ENCODE data around the gene LGR4. TPM values are rescaled to one million over a fixed set of nuclear protein-coding genes. Genes with fewer than 3 reads are reported as not detected.

LGR4 gene
- total and polyA plus RNA-seq, 2 donors (not counting 1 experiment from before 2014, with no cell fraction given) = 0.92 to 3.3 TPM

- no peaks in the 10 kb centered on the region for H3K4me1 ChIP-seq (ENCODE audit: control insufficient read depth in 2 of 2, insufficient read depth in 2 of 2, low read length in 2 of 2)
- no peak overlapping the region for H3K4me2 ChIP-seq (replicated peaks; ENCODE audit: low read depth, low read length, poor library complexity, severe bottlenecking)
- no peak overlapping the region for H3K27ac Mint-ChIP-seq
- DNase-seq (no peak), ATAC-seq (ENCODE audit: low read depth) (no peak)
- no peak overlapping the region for H2AFZ ChIP-seq (ENCODE audit: insufficient read depth, low read depth, low read length, poor library complexity, severe bottlenecking)
- H3K27ac ChIP-seq (ENCODE audit: low read length in 2 of 2) = no peak overlapping the region
- no peaks in the 10 kb centered on the region for H3K27me3 ChIP-seq (replicated peaks in 1 of 4; ENCODE audit: control extremely low read depth in 1 of 4, control insufficient read depth in 3 of 4, insufficient read depth in 4 of 4, low read length in 3 of 4)
- no peaks in the 10 kb centered on the region for H3K9me3 ChIP-seq (ENCODE audit: control extremely low read depth in 1 of 3, control insufficient read depth in 2 of 3, insufficient read depth in 1 of 3, low read length in 2 of 3)
- TF ChIP-seq EZH2 (IDR thresholded peaks at IDR 0.05; ENCODE audit: borderline replicate concordance, insufficient read depth, low read depth, low read length, poor library complexity, severe bottlenecking) (no peak), CTCF (IDR thresholded peaks at IDR 0.05) (no peak)
- intact Hi-C loops (cut with micrococcal nuclease) = no loop called here
- H3K36me3 ChIP-seq (replicated peaks in 1 of 2; ENCODE audit: control extremely low read depth in 1 of 2, control insufficient read depth in 1 of 2, extremely low read depth in 1 of 2, insufficient read depth in 2 of 2, low read length in 1 of 2) = no peaks in the 10 kb centered on the region
- H4K20me1 ChIP-seq (ENCODE audit: control insufficient read depth, insufficient read depth, low read length, poor library complexity, severe bottlenecking) = no peaks in the 10 kb centered on the region
- H3K27me3 Mint-ChIP-seq = no peaks in the 10 kb centered on the region
- H3K4me1 Mint-ChIP-seq = no peaks in the 10 kb centered on the region
- ChIA-PET POLR2A (no interaction called here), CTCF (no interaction called here)
- no peak overlapping the region for H3K4me3 Mint-ChIP-seq
- H3K9ac ChIP-seq (ENCODE audit: low read length) = no peak overlapping the region
- no peaks in the 10 kb centered on the region for H3K9me3 Mint-ChIP-seq (ENCODE audit: insufficient read depth)
- H3K4me3 ChIP-seq (ENCODE audit: control extremely low read depth in 1 of 5, extremely low read depth in 1 of 5, insufficient read depth in 1 of 5, low read depth in 2 of 5, low read length in 4 of 5) = no peak overlapping the region
- no peaks in the 10 kb centered on the region for H3K79me2 ChIP-seq (ENCODE audit: control insufficient read depth, insufficient read depth, low read length)
These were observed 122.1 kb downstream of the LGR4 start for GRCh38 chr11:27350511-27350910.

- no peak overlapping the region for H3K27ac Mint-ChIP-seq
- Histone ChIP-seq H3K27ac (ENCODE audit: low read length in 2 of 2) (no peak overlapping the region), H3K36me3 (replicated peaks in 1 of 2; ENCODE audit: control extremely low read depth in 1 of 2, control insufficient read depth in 1 of 2, extremely low read depth in 1 of 2, insufficient read depth in 2 of 2, low read length in 1 of 2) (no peaks in the 10 kb centered on the region), H3K9ac (ENCODE audit: low read length) (no peak overlapping the region), H3K9me3 (ENCODE audit: control extremely low read depth in 1 of 3, control insufficient read depth in 2 of 3, insufficient read depth in 1 of 3, low read length in 2 of 3) (no peaks in the 10 kb centered on the region), H3K4me1 (ENCODE audit: control insufficient read depth in 2 of 2, insufficient read depth in 2 of 2, low read length in 2 of 2) (no peaks in the 10 kb centered on the region), H3K4me3 (ENCODE audit: control extremely low read depth in 1 of 5, extremely low read depth in 1 of 5, insufficient read depth in 1 of 5, low read depth in 2 of 5, low read length in 4 of 5) (no peak overlapping the region), H3K4me2 (replicated peaks; ENCODE audit: low read depth, low read length, poor library complexity, severe bottlenecking) (no peak overlapping the region), H2AFZ (ENCODE audit: insufficient read depth, low read depth, low read length, poor library complexity, severe bottlenecking) (no peak overlapping the region), H4K20me1 (ENCODE audit: control insufficient read depth, insufficient read depth, low read length, poor library complexity, severe bottlenecking) (no peaks in the 10 kb centered on the region), H3K79me2 (ENCODE audit: control insufficient read depth, insufficient read depth, low read length) (no peaks in the 10 kb centered on the region), H3K27me3 (replicated peaks in 1 of 4; ENCODE audit: control extremely low read depth in 1 of 4, control insufficient read depth in 3 of 4, insufficient read depth in 4 of 4, low read length in 3 of 4) (no peaks in the 10 kb centered on the region)
- ChIA-PET POLR2A (no interaction called here), CTCF (no interaction called here)
- H3K4me1 Mint-ChIP-seq = no peaks in the 10 kb centered on the region
- no peak for DNase-seq
- intact Hi-C loops (cut with micrococcal nuclease) = no loop called here
- TF ChIP-seq EZH2 (IDR thresholded peaks at IDR 0.05; ENCODE audit: borderline replicate concordance, insufficient read depth, low read depth, low read length, poor library complexity, severe bottlenecking) (no peak), CTCF (IDR thresholded peaks at IDR 0.05) (no peak)
- ATAC-seq (ENCODE audit: low read depth) = no peak
- H3K4me3 Mint-ChIP-seq = no peak overlapping the region
- no peaks in the 10 kb centered on the region for H3K27me3 Mint-ChIP-seq
- WGBS (ENCODE audit: insufficient coverage) = 93% methylated on average over 2 of the region's 2 CpGs
- H3K9me3 Mint-ChIP-seq (ENCODE audit: insufficient read depth) = no peaks in the 10 kb centered on the region
These were observed 122.7 kb downstream of the LGR4 start for GRCh38 chr11:27349919-27350318.
